HepG2 (cell line): Measurements from ENCODE around the gene HTATIP2. TPM values are rescaled to one million over a fixed set of nuclear protein-coding genes. Genes with fewer than 3 reads are reported as not detected.

Experiments
- BCL6 ChIP-seq: IDR thresholded peaks from 2 replicates; pipeline ENCODE4 v1.6.1; 2016; ENCODE audit warnings: missing genetic modification reagents, missing compliant biosample characterization
- NCOA2 ChIP-seq: sonication (generic); formaldehyde crosslinking; IDR thresholded peaks from 2 replicates; pipeline ENCODE4 v1.8.0; 2022; ENCODE audit warnings: inconsistent platforms
- TBX3 ChIP-seq: fragments of 450-650 bp; IDR thresholded peaks from 2 replicates; pipeline ENCODE4 v1.6.1; 2017; ENCODE audit warnings: antibody characterized with exemption, mild to moderate bottlenecking, inconsistent platforms, borderline replicate concordance
- ZNF264 ChIP-seq: sonication (generic); formaldehyde crosslinking; IDR thresholded peaks from 2 replicates; pipeline ENCODE4 v1.4.0; 2020; ENCODE audit warnings: missing genetic modification reagents
- ZNF446 ChIP-seq: sonication (generic); formaldehyde crosslinking; IDR thresholded peaks from 2 replicates; pipeline ENCODE4 v1.5.0; 2020; ENCODE audit warnings: mild to moderate bottlenecking, missing genetic modification reagents
- ZNF550 ChIP-seq: sonication (generic); formaldehyde crosslinking; IDR thresholded peaks from 2 replicates; pipeline ENCODE4 v1.4.0; 2020; ENCODE audit warnings: mild to moderate bottlenecking, missing genetic modification reagents, borderline replicate concordance
- polyA plus RNA-seq, 8 experiments: library from polyadenylated mRNA; depleted of rRNA in 3 of 8; stranded (reverse) in 7 of 8; unstranded in 1 of 8; fragments of >200 nt; fragmentation: Illumina TruSeq in 4 of 8; extraction: Trizol in 4 of 8; gene quantifications; 2 replicates each; pipeline versions ENCODE4 v1.2.1 to v1.2.3, GENCODE V29; 2011 to 2016; ENCODE audit warnings: low read depth in 4 of 8, missing spikeins in 1 of 8, mixed read lengths in 1 of 8; ENCODE audit not compliant: insufficient read depth in 1 of 8
- total RNA-seq, 5 experiments: library from RNA; depleted of rRNA; stranded (reverse); fragments of >200 nt; fragmentation: Illumina TruSeq; extraction: Trizol; gene quantifications; 2 replicates each; pipeline ENCODE4 v1.2.3, GENCODE V29; 2016; ENCODE audit warnings: low read depth in 1 of 5
- TF ChIP-seq, protein P1 (sequence below): sonication (generic); formaldehyde crosslinking; IDR thresholded peaks from 2 replicates; pipeline ENCODE4 v1.5.1; 2020; ENCODE audit warnings: mild to moderate bottlenecking, missing genetic modification reagents, borderline replicate concordance
- TF ChIP-seq, protein P2 (sequence below): sonication (generic); formaldehyde crosslinking; conservative IDR thresholded peaks from 2 replicates; pipeline ENCODE4 v1.4.0; 2020; ENCODE audit warnings: missing genetic modification reagents
- TF ChIP-seq, protein P3 (sequence below): sonication (generic); formaldehyde crosslinking; IDR thresholded peaks from 2 replicates; pipeline ENCODE4 v1.4.0; 2020; ENCODE audit warnings: missing genetic modification reagents
- TF ChIP-seq, protein P4 (sequence below): IDR thresholded peaks from 2 replicates; pipeline ENCODE4 v1.6.1; 2016
- TF ChIP-seq, protein P5 (sequence below), 2 experiments: sonication (generic) in 1 of 2; formaldehyde crosslinking in 1 of 2; IDR thresholded peaks; 2 replicates each; pipeline versions ENCODE4 v1.5.1 to v1.6.1; 2011 to 2020; ENCODE audit warnings: borderline replicate concordance in 1 of 2, low read depth in 1 of 2, low read length in 1 of 2, mild to moderate bottlenecking in 1 of 2, missing genetic modification reagents in 1 of 2, moderate library complexity in 1 of 2

Gene HTATIP2
- total and polyA plus RNA-seq, 2 of the 13 experiments (the other 11 are each of a cell fraction or from before 2014, with no cell fraction given), result not detected

DNA sequence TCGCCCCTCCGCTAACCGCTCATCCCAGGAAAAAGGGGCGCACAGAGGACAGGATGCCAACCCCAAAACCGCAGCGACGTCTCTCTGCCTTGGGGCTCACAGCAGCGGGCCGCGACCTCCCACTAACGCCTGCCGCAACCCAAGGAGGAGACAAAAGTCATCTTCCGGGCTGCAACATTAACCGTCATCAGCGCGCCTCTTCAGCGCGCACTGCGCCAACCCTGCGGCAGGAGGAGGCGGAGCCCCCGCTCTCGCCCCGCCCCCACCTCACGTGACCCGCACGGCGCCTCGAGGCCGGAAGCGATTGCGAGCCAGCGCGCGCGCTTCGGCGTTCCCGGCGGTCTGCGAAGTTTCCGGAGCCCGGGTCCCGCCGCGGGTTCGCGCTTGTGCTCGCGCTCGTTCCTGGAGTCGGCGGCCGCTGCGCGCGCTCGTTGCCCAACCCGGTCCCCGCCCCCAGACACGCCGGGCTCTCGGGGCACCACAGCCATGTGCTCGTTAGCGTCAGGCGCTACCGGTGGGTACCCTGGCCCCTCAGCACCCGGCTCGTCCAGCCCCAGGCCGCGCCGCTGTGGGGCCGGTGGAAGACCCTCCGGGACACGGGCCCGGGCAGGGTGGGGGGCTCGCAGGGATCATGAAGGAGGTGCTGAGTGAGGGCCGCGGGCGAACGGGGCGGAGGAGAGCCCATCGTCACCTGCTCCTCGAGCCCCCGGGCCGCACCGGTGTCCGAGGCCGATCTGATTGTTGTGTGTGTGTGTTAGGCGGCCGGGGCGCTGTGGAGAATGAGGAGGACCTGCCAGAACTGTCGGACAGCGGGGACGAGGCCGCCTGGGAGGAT is 24.0 kb downstream of the HTATIP2 start, which contains the start of gene PRMT3 (continued):
- TF ChIP-seq NCOA2 (CRISPR knock-in tag) (no peak; the same call in 1 of the 2 replicates), ZNF446 (no peak), TBX3 (peak; percentile 33; the same call in 1 of the 2 replicates), ZNF264 (CRISPR knock-in tag) (peak; percentile 76; the same call in 1 of the 2 replicates), ZNF550 (CRISPR knock-in tag) (peak; percentile 75; the same call in 1 of the 2 replicates), BCL6 (CRISPR knock-in tag) (peak; percentile 14; the same call in 1 of the 2 replicates)
- TF ChIP-seq, protein P1, sequence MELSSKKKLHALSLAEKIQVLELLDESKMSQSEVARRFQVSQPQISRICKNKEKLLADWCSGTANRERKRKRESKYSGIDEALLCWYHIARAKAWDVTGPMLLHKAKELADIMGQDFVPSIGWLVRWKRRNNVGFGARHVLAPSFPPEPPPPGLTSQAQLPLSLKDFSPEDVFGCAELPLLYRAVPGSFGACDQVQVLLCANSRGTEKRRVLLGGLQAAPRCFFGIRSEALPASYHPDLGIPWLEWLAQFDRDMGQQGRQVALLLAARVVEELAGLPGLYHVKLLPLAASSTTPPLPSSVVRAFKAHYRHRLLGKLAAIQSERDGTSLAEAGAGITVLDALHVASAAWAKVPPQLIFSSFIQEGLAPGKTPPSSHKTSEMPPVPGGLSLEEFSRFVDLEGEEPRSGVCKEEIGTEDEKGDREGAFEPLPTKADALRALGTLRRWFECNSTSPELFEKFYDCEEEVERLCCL (CRISPR knock-in tag), result no peak
- TF ChIP-seq, protein P2, sequence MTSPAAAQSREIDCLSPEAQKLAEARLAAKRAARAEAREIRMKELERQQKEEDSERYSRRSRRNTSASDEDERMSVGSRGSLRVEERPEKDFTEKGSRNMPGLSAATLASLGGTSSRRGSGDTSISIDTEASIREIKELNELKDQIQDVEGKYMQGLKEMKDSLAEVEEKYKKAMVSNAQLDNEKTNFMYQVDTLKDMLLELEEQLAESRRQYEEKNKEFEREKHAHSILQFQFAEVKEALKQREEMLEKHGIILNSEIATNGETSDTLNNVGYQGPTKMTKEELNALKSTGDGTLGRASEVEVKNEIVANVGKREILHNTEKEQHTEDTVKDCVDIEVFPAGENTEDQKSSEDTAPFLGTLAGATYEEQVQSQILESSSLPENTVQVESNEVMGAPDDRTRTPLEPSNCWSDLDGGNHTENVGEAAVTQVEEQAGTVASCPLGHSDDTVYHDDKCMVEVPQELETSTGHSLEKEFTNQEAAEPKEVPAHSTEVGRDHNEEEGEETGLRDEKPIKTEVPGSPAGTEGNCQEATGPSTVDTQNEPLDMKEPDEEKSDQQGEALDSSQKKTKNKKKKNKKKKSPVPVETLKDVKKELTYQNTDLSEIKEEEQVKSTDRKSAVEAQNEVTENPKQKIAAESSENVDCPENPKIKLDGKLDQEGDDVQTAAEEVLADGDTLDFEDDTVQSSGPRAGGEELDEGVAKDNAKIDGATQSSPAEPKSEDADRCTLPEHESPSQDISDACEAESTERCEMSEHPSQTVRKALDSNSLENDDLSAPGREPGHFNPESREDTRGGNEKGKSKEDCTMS (CRISPR knock-in tag), result no peak
- TF ChIP-seq, protein P3, sequence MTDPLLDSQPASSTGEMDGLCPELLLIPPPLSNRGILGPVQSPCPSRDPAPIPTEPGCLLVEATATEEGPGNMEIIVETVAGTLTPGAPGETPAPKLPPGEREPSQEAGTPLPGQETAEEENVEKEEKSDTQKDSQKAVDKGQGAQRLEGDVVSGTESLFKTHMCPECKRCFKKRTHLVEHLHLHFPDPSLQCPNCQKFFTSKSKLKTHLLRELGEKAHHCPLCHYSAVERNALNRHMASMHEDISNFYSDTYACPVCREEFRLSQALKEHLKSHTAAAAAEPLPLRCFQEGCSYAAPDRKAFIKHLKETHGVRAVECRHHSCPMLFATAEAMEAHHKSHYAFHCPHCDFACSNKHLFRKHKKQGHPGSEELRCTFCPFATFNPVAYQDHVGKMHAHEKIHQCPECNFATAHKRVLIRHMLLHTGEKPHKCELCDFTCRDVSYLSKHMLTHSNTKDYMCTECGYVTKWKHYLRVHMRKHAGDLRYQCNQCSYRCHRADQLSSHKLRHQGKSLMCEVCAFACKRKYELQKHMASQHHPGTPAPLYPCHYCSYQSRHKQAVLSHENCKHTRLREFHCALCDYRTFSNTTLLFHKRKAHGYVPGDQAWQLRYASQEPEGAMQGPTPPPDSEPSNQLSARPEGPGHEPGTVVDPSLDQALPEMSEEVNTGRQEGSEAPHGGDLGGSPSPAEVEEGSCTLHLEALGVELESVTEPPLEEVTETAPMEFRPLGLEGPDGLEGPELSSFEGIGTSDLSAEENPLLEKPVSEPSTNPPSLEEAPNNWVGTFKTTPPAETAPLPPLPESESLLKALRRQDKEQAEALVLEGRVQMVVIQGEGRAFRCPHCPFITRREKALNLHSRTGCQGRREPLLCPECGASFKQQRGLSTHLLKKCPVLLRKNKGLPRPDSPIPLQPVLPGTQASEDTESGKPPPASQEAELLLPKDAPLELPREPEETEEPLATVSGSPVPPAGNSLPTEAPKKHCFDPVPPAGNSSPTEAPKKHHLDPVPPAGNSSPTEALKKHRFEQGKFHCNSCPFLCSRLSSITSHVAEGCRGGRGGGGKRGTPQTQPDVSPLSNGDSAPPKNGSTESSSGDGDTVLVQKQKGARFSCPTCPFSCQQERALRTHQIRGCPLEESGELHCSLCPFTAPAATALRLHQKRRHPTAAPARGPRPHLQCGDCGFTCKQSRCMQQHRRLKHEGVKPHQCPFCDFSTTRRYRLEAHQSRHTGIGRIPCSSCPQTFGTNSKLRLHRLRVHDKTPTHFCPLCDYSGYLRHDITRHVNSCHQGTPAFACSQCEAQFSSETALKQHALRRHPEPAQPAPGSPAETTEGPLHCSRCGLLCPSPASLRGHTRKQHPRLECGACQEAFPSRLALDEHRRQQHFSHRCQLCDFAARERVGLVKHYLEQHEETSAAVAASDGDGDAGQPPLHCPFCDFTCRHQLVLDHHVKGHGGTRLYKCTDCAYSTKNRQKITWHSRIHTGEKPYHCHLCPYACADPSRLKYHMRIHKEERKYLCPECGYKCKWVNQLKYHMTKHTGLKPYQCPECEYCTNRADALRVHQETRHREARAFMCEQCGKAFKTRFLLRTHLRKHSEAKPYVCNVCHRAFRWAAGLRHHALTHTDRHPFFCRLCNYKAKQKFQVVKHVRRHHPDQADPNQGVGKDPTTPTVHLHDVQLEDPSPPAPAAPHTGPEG (CRISPR knock-in tag), result peak; percentile 57; the same call in 1 of the 2 replicates
- TF ChIP-seq, protein P4, sequence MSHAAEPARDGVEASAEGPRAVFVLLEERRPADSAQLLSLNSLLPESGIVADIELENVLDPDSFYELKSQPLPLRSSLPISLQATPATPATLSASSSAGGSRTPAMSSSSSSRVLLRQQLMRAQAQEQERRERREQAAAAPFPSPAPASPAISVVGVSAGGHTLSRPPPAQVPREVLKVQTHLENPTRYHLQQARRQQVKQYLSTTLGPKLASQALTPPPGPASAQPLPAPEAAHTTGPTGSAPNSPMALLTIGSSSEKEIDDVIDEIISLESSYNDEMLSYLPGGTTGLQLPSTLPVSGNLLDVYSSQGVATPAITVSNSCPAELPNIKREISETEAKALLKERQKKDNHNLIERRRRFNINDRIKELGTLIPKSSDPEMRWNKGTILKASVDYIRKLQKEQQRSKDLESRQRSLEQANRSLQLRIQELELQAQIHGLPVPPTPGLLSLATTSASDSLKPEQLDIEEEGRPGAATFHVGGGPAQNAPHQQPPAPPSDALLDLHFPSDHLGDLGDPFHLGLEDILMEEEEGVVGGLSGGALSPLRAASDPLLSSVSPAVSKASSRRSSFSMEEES (CRISPR knock-in tag), result peak; percentile 78; the same call in 1 of the 2 replicates
- TF ChIP-seq, protein P5, sequence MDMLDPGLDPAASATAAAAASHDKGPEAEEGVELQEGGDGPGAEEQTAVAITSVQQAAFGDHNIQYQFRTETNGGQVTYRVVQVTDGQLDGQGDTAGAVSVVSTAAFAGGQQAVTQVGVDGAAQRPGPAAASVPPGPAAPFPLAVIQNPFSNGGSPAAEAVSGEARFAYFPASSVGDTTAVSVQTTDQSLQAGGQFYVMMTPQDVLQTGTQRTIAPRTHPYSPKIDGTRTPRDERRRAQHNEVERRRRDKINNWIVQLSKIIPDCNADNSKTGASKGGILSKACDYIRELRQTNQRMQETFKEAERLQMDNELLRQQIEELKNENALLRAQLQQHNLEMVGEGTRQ (IDR thresholded peaks at IDR 0.05; ENCODE audit: low read depth, low read length), result peak; percentile 95
- TF ChIP-seq, protein P5 (CRISPR knock-in tag; IDR thresholded peaks at IDR 0.05; ENCODE audit: borderline replicate concordance), result peak; percentile 96
